ENCODE results near the gene RFX7. TPM values are rescaled to one million over a fixed set of nuclear protein-coding genes. Genes with fewer than 3 reads are reported as not detected.

RFX7 gene
- total RNA-seq = 48.9 to 53.8 TPM (median 51.2 TPM) in 3 replicates

DNA sequence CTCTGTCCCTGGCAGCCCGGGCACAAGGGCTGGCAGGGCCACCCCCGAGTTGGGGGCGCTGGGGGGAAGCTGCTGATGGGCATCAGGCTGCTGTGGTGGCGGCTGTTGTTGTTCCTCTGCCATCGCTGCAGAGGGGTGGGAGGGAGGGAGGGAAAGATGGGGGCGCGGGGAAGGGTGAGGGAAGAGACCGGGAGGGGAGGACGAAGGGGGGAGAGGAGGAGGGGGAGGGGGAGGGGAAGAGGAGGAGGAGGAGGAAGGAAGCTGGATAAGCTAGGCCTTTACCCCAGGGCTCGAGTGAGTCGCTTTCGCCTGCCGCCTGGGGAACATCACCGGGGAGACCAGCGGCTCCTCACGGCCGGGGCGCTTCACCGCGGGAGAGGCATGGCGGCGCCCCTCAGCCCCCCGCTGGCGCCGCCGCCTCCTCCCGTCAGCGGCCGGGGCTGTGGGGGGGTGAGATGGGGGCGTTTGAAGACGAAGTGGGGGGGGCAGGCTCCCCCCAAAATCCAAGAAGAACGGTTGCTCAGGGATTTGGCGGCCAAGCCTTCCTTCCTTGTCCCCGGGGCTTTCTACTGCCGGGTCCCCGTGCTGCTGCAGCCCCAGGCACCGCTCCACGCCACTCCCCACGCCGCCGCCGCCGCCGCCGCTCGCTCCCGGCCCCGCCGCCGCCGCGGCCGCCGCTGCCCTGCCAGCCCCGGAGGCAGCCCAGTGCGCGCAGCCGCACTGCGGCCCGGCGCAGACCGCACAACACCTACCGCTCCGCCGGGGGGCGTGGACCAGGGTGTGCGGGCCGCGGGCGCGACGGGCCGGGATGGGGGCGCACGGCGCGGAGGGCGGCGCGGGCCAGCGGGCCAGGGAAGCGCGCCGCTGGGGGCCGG lies at the start of gene RFX7:
RFX7 (minus strand) TSS at position 717 of the 875 bp plus-strand sequence; CDS start at position 123, 594 bp downstream.
- H3K36me3 Mint-ChIP-seq = peaks cover 2% of the 10 kb centered on the region
- H3K27ac Mint-ChIP-seq = peak within 1 kb of the TSS; percentile 97
- peak within 1 kb of the TSS; percentile 85 for H3K4me3 Mint-ChIP-seq
- H3K27me3 Mint-ChIP-seq (ENCODE audit: low read depth) = no peaks in the 10 kb centered on the region
- no peaks in the 10 kb centered on the region for H3K9me3 Mint-ChIP-seq
- peaks cover 48% of the 10 kb centered on the region for H3K4me1 Mint-ChIP-seq
- TF ChIP-seq, protein P1, sequence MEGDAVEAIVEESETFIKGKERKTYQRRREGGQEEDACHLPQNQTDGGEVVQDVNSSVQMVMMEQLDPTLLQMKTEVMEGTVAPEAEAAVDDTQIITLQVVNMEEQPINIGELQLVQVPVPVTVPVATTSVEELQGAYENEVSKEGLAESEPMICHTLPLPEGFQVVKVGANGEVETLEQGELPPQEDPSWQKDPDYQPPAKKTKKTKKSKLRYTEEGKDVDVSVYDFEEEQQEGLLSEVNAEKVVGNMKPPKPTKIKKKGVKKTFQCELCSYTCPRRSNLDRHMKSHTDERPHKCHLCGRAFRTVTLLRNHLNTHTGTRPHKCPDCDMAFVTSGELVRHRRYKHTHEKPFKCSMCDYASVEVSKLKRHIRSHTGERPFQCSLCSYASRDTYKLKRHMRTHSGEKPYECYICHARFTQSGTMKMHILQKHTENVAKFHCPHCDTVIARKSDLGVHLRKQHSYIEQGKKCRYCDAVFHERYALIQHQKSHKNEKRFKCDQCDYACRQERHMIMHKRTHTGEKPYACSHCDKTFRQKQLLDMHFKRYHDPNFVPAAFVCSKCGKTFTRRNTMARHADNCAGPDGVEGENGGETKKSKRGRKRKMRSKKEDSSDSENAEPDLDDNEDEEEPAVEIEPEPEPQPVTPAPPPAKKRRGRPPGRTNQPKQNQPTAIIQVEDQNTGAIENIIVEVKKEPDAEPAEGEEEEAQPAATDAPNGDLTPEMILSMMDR (IDR thresholded peaks at IDR 0.05; ENCODE audit: unreplicated experiment) = no peak
- peak; percentile 72 to 88 for DNase-seq (ENCODE audit: low spot score in 2 of 2, unreplicated experiment in 2 of 2)

DNA sequence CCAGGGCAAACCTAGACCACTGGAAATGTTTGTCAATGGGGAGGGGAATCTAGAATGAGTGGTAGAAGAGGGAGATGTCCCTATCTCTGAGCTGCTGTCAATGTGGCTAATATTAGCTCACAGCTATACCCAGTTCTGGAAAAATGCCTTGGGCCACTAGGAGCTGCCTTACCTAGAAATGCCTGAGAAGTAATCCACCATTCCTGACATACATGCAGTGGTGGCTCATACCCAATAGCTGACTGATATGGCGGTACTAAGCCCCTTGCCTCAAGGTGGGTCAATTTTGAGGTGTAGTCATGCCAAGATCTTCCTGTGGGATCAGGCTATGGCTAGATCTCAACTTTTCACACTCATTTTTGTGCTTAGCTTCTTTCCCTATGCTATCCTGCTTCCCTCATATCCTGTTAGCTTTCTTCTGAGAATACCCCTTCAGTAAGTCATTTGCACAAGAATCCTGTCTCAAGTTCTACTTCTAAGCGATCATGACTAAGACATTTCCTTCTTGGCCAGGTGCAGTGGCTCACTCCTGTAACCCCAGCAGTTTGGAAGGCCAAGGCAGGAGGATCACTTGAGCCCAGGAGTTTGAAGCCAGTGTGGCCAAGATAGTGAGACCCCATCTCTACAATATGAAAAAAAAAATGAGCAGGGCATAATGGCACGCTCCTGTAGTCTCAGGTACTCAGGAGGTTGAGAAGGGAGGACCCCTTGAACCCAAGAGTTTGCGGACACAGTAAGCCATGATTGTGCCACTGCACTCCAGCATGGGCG lies 49.1 kb upstream of the RFX7 start:
- Mint-ChIP-seq H3K9me3 (peaks cover 14% of the 10 kb centered on the region), H3K27ac (no peak overlapping the region), H3K4me3 (no peak overlapping the region), H3K27me3 (ENCODE audit: low read depth) (no peaks in the 10 kb centered on the region), H3K4me1 (no peaks in the 10 kb centered on the region), H3K36me3 (no peaks in the 10 kb centered on the region)
- no peak for DNase-seq (ENCODE audit: low spot score in 2 of 2, unreplicated experiment in 2 of 2)
- TF ChIP-seq, protein P1 (IDR thresholded peaks at IDR 0.05; ENCODE audit: unreplicated experiment) = no peak

DNA sequence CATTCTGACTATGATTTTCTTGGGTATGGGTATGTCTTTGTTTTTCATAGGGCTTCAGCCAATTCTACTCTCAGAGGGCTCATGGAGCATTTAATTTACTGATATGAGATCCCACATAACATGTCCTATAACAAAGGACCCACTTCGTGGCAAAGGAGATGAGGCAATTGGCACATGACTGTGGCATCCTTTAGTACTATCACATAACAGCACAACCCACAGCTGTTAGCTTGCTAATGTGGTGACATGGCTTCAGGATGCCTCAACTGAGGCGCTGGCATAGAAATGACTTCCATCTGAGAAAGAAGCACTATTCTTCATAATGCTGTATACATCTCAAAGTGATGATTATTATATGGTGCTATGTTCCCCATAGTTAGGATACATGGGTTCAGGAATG lies 48.1 kb upstream of the RFX7 start:
- Mint-ChIP-seq H3K27ac (no peak overlapping the region), H3K4me3 (no peak overlapping the region), H3K27me3 (ENCODE audit: low read depth) (no peaks in the 10 kb centered on the region), H3K9me3 (peaks cover 14% of the 10 kb centered on the region), H3K36me3 (no peaks in the 10 kb centered on the region), H3K4me1 (no peaks in the 10 kb centered on the region)
- no peak for DNase-seq (ENCODE audit: low spot score in 2 of 2, unreplicated experiment in 2 of 2)
- TF ChIP-seq, protein P1 (IDR thresholded peaks at IDR 0.05; ENCODE audit: unreplicated experiment) = no peak

DNA sequence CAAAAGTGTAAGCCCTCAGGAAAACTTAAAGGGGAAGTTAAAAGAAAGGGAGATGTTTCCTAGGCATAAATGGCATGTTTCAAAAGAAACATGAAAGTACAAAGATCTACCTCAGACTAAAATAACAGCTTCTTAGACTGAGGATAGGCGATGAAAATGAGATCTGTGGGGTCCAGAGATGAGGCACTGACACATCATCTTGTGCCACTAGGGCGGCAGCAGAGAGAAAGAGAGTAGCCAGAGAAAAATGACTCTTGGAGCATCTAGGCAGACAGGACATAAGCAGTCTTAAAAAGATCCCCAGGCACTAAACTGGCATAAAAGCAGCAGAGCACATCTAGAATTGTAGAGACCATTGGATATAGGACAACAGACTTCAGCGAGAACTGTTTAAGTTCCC lies 42.5 kb upstream of the RFX7 start:
- peaks cover 14% of the 10 kb centered on the region for H3K9me3 Mint-ChIP-seq
- TF ChIP-seq, protein P1 (IDR thresholded peaks at IDR 0.05; ENCODE audit: unreplicated experiment) = no peak
- peaks cover 3% of the 10 kb centered on the region for H3K27me3 Mint-ChIP-seq (ENCODE audit: low read depth)
- H3K4me3 Mint-ChIP-seq = no peak overlapping the region
- peaks cover 5% of the 10 kb centered on the region for H3K4me1 Mint-ChIP-seq
- H3K27ac Mint-ChIP-seq = no peak overlapping the region
- H3K36me3 Mint-ChIP-seq = no peaks in the 10 kb centered on the region
- DNase-seq (ENCODE audit: low spot score in 2 of 2, unreplicated experiment in 2 of 2) = no peak

DNA sequence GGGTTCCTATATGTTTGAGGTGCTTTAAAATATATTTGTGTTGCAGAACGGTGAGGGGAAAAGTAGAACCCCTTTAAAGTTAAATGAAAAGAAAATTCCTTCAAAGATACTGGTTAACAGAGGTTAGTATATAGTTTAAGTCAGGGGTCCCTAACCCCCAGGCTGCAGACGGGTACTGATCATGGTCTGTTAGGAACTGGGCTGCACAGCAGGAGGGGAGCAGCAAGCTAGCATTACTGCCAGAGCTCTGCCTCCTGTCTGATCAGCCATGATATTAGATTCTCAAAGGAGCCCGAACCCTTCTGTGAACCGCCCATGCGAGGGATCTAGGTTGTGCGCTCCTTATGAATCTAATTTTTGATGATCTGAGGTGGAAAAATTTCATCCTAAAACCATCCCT lies 37.5 kb upstream of the RFX7 start:
- H3K27ac Mint-ChIP-seq = no peak overlapping the region
- peaks cover 8% of the 10 kb centered on the region for H3K27me3 Mint-ChIP-seq (ENCODE audit: low read depth)
- DNase-seq (ENCODE audit: low spot score in 2 of 2, unreplicated experiment in 2 of 2) = no peak
- no peak overlapping the region for H3K4me3 Mint-ChIP-seq
- no peaks in the 10 kb centered on the region for H3K36me3 Mint-ChIP-seq
- H3K9me3 Mint-ChIP-seq = peaks cover 20% of the 10 kb centered on the region
- TF ChIP-seq, protein P1 (IDR thresholded peaks at IDR 0.05; ENCODE audit: unreplicated experiment) = no peak
- H3K4me1 Mint-ChIP-seq = peaks cover 3% of the 10 kb centered on the region

All from mesothelial cell of epicardium (in vitro differentiated cells).